Measurements from ENCODE around the gene PKN1. TPM values are rescaled to one million over a fixed set of nuclear protein-coding genes. Genes with fewer than 3 reads are reported as not detected.

PKN1 gene
- total RNA-seq, 1 donor from 2014 or later: 68.3 TPM

- Histone ChIP-seq H3K36me3 (ENCODE audit: insufficient read depth, low read length) (peaks cover 5% of the 10 kb centered on the region), H3K27me3 (ENCODE audit: insufficient read depth, low read length) (peaks cover under 1% of the 10 kb centered on the region), H3K9ac (ENCODE audit: low read length) (no peak overlapping the region), H3K4me2 (ENCODE audit: low read length) (no peak overlapping the region), H3K4me1 (ENCODE audit: insufficient read depth, low read length) (peaks cover 17% of the 10 kb centered on the region), H3K9me3 (ENCODE audit: insufficient read depth, low read depth, low read length) (no peaks in the 10 kb centered on the region), H3K27ac (ENCODE audit: low read depth, low read length) (no peak overlapping the region), H3K79me2 (ENCODE audit: insufficient read depth, low read length) (peaks cover 4% of the 10 kb centered on the region), H2AFZ (ENCODE audit: low read depth, low read length) (no peak overlapping the region), H3K4me3 (ENCODE audit: insufficient read depth, low read depth, low read length) (no peak overlapping the region), H4K20me1 (ENCODE audit: insufficient read depth, low read length) (peaks cover 62% of the 10 kb centered on the region)
- H3K4me1 Mint-ChIP-seq (ENCODE audit: low read depth, unreplicated experiment): peaks cover 10% of the 10 kb centered on the region
- peaks cover 7% of the 10 kb centered on the region for H3K36me3 Mint-ChIP-seq (ENCODE audit: low read depth, unreplicated experiment)
- no peaks in the 10 kb centered on the region for H3K9me3 Mint-ChIP-seq (ENCODE audit: unreplicated experiment)
- no peak overlapping the region for H3K27ac Mint-ChIP-seq (ENCODE audit: unreplicated experiment)
- FAIRE-seq (no peak), DNase-seq (ENCODE audit: low read depth) (no peak)
- no peak overlapping the region for H3K4me3 Mint-ChIP-seq (ENCODE audit: unreplicated experiment)
- no peaks in the 10 kb centered on the region for H3K27me3 Mint-ChIP-seq (ENCODE audit: low read depth, unreplicated experiment)
- TF ChIP-seq, protein P1, sequence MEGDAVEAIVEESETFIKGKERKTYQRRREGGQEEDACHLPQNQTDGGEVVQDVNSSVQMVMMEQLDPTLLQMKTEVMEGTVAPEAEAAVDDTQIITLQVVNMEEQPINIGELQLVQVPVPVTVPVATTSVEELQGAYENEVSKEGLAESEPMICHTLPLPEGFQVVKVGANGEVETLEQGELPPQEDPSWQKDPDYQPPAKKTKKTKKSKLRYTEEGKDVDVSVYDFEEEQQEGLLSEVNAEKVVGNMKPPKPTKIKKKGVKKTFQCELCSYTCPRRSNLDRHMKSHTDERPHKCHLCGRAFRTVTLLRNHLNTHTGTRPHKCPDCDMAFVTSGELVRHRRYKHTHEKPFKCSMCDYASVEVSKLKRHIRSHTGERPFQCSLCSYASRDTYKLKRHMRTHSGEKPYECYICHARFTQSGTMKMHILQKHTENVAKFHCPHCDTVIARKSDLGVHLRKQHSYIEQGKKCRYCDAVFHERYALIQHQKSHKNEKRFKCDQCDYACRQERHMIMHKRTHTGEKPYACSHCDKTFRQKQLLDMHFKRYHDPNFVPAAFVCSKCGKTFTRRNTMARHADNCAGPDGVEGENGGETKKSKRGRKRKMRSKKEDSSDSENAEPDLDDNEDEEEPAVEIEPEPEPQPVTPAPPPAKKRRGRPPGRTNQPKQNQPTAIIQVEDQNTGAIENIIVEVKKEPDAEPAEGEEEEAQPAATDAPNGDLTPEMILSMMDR (IDR thresholded peaks at IDR 0.05; ENCODE audit: insufficient read depth, low read depth, low read length): no peak
- TF ChIP-seq EZH2 (IDR thresholded peaks at IDR 0.05; ENCODE audit: insufficient read depth, low read length): no peak
These were observed 46.3 kb downstream of the PKN1 start for GRCh38 chr19:14479309-14479974.

DNA sequence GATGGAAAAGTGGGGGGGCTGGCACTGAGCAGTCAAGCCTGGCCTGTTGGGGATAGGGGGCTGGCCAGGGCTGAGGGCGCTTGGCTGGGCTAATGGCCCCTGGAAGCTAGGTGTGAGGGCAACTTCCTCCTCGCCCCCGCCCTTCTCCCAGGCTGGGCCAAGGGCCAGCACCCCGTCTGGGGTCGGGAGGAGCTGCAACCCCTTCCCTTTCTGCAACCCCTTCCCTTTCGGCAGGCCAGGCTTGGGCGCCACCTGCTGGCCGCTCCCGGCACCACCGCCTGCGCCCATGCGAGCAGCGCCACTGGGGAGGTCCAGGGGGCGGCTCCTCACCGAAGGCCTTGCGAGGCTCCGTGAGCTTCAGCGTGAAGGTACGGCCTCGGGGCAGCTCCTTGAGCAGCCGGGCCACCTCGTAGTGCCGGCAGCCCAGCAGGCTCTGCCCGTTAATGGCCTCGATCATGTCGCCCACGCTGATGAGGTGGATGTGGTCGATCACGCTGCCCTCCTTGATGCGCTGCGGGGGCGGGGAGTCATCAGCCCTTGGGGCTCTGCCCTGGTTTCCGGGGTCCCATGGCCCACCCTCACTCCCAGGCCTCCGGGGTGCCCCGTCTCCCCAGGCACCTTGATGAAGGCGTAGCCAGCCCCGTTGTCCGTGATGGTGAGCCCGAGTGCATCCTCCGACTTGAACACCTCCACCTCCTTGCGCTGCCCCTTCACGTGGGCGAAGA is 47.0 kb downstream of the PKN1 start:
- H3K9me3 ChIP-seq (ENCODE audit: insufficient read depth, low read depth, low read length): no peaks in the 10 kb centered on the region
- Mint-ChIP-seq H3K36me3 (ENCODE audit: low read depth, unreplicated experiment) (peaks cover 7% of the 10 kb centered on the region), H3K4me3 (ENCODE audit: unreplicated experiment) (no peak overlapping the region), H3K9me3 (ENCODE audit: unreplicated experiment) (no peaks in the 10 kb centered on the region), H3K27ac (ENCODE audit: unreplicated experiment) (peak overlapping the region; percentile 58), H3K27me3 (ENCODE audit: low read depth, unreplicated experiment) (no peaks in the 10 kb centered on the region), H3K4me1 (ENCODE audit: low read depth, unreplicated experiment) (peaks cover 10% of the 10 kb centered on the region)
- no peak overlapping the region for H2AFZ ChIP-seq (ENCODE audit: low read depth, low read length)
- H4K20me1 ChIP-seq (ENCODE audit: insufficient read depth, low read length): peaks cover 59% of the 10 kb centered on the region
- H3K4me3 ChIP-seq (ENCODE audit: insufficient read depth, low read depth, low read length): no peak overlapping the region
- FAIRE-seq: no peak
- H3K4me1 ChIP-seq (ENCODE audit: insufficient read depth, low read length): peaks cover 13% of the 10 kb centered on the region
- H3K27me3 ChIP-seq (ENCODE audit: insufficient read depth, low read length): no peaks in the 10 kb centered on the region
- no peak for TF ChIP-seq EZH2 (IDR thresholded peaks at IDR 0.05; ENCODE audit: insufficient read depth, low read length)
- TF ChIP-seq, protein P1 (IDR thresholded peaks at IDR 0.05; ENCODE audit: insufficient read depth, low read depth, low read length): peak; percentile 43
- no peak for DNase-seq (ENCODE audit: low read depth)
- H3K9ac ChIP-seq (ENCODE audit: low read length): no peak overlapping the region
- peaks cover 4% of the 10 kb centered on the region for H3K79me2 ChIP-seq (ENCODE audit: insufficient read depth, low read length)
- H3K36me3 ChIP-seq (ENCODE audit: insufficient read depth, low read length): peaks cover 5% of the 10 kb centered on the region
- peak overlapping the region; percentile 52 for H3K4me2 ChIP-seq (ENCODE audit: low read length)
- H3K27ac ChIP-seq (ENCODE audit: low read depth, low read length): no peak overlapping the region

DNA sequence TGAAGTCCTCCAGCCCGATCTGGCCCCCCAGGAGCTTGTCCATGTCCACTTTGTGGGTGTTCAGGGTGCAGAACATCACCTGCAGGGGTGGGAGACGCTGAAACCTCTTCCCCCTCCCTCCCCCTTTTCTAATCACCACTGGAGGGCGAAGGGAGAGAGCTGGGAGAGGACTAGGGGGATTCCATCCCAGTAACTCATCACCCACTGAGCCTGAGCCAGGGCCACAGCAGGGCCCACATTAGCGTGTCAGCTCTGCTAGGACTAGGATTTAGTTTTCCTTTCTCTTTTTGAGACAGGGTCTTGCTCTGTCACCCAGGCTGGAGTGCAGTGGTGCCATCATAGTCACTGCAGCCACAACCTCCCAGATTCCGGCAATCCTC is 47.6 kb downstream of the PKN1 start:
- Histone ChIP-seq H3K9me3 (ENCODE audit: insufficient read depth, low read depth, low read length) (no peaks in the 10 kb centered on the region), H3K27me3 (ENCODE audit: insufficient read depth, low read length) (no peaks in the 10 kb centered on the region), H3K4me3 (ENCODE audit: insufficient read depth, low read depth, low read length) (no peak overlapping the region), H3K9ac (ENCODE audit: low read length) (no peak overlapping the region), H3K79me2 (ENCODE audit: insufficient read depth, low read length) (peaks cover 4% of the 10 kb centered on the region), H4K20me1 (ENCODE audit: insufficient read depth, low read length) (peaks cover 58% of the 10 kb centered on the region), H2AFZ (ENCODE audit: low read depth, low read length) (no peak overlapping the region), H3K36me3 (ENCODE audit: insufficient read depth, low read length) (peaks cover 5% of the 10 kb centered on the region), H3K4me2 (ENCODE audit: low read length) (peak overlapping the region; percentile 52), H3K4me1 (ENCODE audit: insufficient read depth, low read length) (peaks cover 10% of the 10 kb centered on the region), H3K27ac (ENCODE audit: low read depth, low read length) (no peak overlapping the region)
- Mint-ChIP-seq H3K4me1 (ENCODE audit: low read depth, unreplicated experiment) (peaks cover 10% of the 10 kb centered on the region), H3K36me3 (ENCODE audit: low read depth, unreplicated experiment) (peaks cover 7% of the 10 kb centered on the region), H3K27ac (ENCODE audit: unreplicated experiment) (peak overlapping the region; percentile 58), H3K9me3 (ENCODE audit: unreplicated experiment) (no peaks in the 10 kb centered on the region), H3K4me3 (ENCODE audit: unreplicated experiment) (no peak overlapping the region), H3K27me3 (ENCODE audit: low read depth, unreplicated experiment) (no peaks in the 10 kb centered on the region)
- DNase-seq (ENCODE audit: low read depth) (peak; percentile 62), FAIRE-seq (no peak)
- TF ChIP-seq, protein P1 (IDR thresholded peaks at IDR 0.05; ENCODE audit: insufficient read depth, low read depth, low read length): no peak
- TF ChIP-seq EZH2 (IDR thresholded peaks at IDR 0.05; ENCODE audit: insufficient read depth, low read length): no peak
